GM18502 (cell line): ENCODE data around the gene CDK10.
"Not testable (repeated sequence)": the region's sequence is repeated elsewhere in the genome, so short reads cannot be mapped to it uniquely, and the experiment has no call there.

ENCODE experiments used
- ATAC-seq: cut with Tn5 transposase; IDR thresholded peaks from one replicate; pipeline ENCODE4 v1.9.1; 2021; ENCODE audit warnings: mild to moderate bottlenecking; ENCODE audit not compliant: unreplicated experiment, poor library complexity

CDK10 gene

GRCh38 chr16:89695086-89695874 is 8.8 kb downstream of the CDK10 start:
- ATAC-seq: no peak

DNA sequence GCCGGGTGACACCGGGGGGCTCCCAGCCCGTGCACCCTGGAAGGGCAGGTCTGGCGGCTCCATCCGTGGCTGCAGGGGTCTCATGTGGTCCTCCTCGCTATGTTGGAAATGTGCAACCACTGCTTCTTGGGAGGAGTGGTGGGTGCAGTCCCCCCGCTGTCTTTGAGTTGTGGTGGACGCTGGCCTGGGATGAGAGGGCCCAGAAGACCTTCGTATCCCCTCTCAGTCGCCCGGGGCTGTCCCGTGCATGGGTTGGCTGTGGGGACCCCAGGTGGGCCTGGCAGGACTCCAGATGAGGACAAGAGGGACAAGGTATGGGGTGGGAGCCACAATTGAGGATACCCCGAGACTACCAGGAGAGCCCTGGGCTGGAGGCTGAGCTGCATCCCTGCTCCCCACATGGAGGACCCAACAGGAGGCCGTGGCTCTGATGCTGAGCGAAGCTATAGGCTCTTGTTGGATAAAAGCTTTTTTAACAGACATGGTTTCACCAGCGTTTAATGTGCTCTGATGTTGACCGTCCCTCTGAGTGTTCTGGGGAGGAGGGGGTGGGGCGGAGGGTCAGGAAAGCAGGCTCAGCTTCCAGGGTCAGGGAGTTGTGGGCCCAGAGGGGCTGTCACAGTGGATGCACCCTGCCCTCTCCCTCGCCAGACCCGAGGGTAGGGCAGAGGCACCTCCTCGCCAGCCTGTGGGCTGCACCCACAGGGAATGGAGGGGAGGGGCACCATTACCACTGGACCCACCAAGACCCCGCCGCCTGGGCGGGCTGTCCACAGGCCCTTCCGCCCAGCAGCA is 9.6 kb downstream of the CDK10 start:
- no peak for ATAC-seq

GRCh38 chr16:89696670-89697128 is 10.2 kb downstream of the CDK10 start:
- no peak for ATAC-seq

GRCh38 chr16:89697161-89697615 is 10.7 kb downstream of the CDK10 start:
- no peak for ATAC-seq

GRCh38 chr16:89697616-89698331 is 11.3 kb downstream of the CDK10 start:
- no peak for ATAC-seq

DNA sequence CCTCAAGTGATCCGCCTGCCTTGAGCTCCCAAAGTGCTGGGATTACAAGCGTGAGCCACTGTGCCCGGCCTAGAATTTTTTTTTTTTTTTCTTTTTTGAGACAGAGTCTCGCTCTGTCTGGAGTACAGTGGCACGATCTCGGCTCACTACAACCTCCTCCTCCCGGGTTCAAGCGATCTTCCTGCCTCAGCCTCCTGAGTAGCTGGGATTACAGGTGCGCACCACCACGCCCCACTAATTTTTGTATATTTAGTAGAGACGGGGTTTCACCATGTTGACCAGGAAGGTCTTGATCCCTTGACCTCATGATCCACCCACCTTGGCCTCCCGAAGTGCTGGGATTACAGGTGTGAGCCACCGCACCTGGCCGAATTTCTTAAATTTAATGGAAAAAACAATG is 12.2 kb downstream of the CDK10 start:
- not testable (repeated sequence) for ATAC-seq

GRCh38 chr16:89699629-89700099 is 13.2 kb downstream of the CDK10 start:
- not testable (repeated sequence) for ATAC-seq

GRCh38 chr16:89700100-89700648 is 13.7 kb downstream of the CDK10 start:
- ATAC-seq: peak; percentile 56

GRCh38 chr16:89700649-89701424 is 14.3 kb downstream of the CDK10 start:
- ATAC-seq: no peak

GRCh38 chr16:89701425-89702406 is 15.2 kb downstream of the CDK10 start, which contains the start of gene SPATA2L:
Gene SPATA2L, minus strand, starts transcription at chr16:89701705. Its CDS starts 473 bp downstream, at chr16:89701232.
- peak; percentile 74 for ATAC-seq

GRCh38 chr16:89704281-89704680 is 17.8 kb downstream of the CDK10 start:
- ATAC-seq: no peak

GRCh38 chr16:89705006-89705405 is 18.5 kb downstream of the CDK10 start:
- no peak for ATAC-seq

GRCh38 chr16:89706518-89707260 is 20.2 kb downstream of the CDK10 start:
- ATAC-seq: no peak

GRCh38 chr16:89707695-89708094 is 21.2 kb downstream of the CDK10 start:
- ATAC-seq: no peak

GRCh38 chr16:89708481-89708931 is 22.0 kb downstream of the CDK10 start:
- no peak for ATAC-seq

DNA sequence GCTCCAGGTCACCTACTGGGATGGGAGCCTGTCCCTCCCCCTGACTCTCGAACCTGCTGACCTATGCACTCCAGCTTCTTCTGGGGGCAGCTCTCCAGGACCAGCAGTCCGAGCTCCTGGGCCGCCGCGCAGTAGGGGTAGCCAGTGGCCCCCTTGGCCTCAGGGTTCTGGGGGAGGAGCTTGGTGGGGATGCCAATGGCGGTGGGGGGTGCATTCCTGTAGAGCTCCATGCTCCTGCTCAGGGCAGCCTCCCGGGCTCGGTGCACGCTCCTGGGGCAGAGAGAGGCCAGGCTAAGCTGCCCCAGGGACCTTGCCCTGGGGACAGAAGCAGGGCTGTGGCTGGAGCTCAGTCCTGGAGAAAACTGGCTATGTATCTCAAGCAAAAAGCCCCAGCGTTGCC is 22.7 kb downstream of the CDK10 start:
- no peak for ATAC-seq

- no peak for ATAC-seq
These were observed 23.4 kb downstream of the CDK10 start for GRCh38 chr16:89709716-89710432.
